Activated gamma-delta T cell treated with Interleukin-2 at 50 U/mL for 16 hours (primary cell): Measurements from ENCODE around the gene APLF.
"Not testable (repeated sequence)": the region's sequence is repeated elsewhere in the genome, so short reads cannot be mapped to it uniquely, and the experiment has no call there.

Experiments
- DNase-seq: peaks from one replicate; pipeline ENCODE4 v3.0.0-alpha.2; 2020

The APLF gene

GRCh38 chr2:68537011-68537410 lies 69.6 kb downstream of the APLF start:
- DNase-seq: no peak

- DNase-seq: no peak
Measured at GRCh38 chr2:68537809-68538208, 70.4 kb downstream of the APLF start.

GRCh38 chr2:68544811-68545210 lies 77.4 kb downstream of the APLF start:
- DNase-seq: no peak

GRCh38 chr2:68548396-68548795 lies 81.0 kb downstream of the APLF start:
- no peak for DNase-seq

- DNase-seq: no peak
Measured at GRCh38 chr2:68553098-68553497, 85.7 kb downstream of the APLF start.

GRCh38 chr2:68555425-68556206 lies 88.2 kb downstream of the APLF start:
- DNase-seq: not testable (repeated sequence)

GRCh38 chr2:68556381-68556780 lies 89.0 kb downstream of the APLF start:
- DNase-seq: no peak

GRCh38 chr2:68558576-68558975 lies 91.2 kb downstream of the APLF start:
- no peak for DNase-seq

- DNase-seq: no peak
Measured at GRCh38 chr2:68559692-68560091, 92.3 kb downstream of the APLF start.

- no peak for DNase-seq
Measured at GRCh38 chr2:68560545-68560944, 93.2 kb downstream of the APLF start.

GRCh38 chr2:68561372-68561771 lies 94.0 kb downstream of the APLF start:
- no peak for DNase-seq

GRCh38 chr2:68562934-68563333 lies 95.5 kb downstream of the APLF start:
- no peak for DNase-seq

GRCh38 chr2:68564426-68564825 lies 97.0 kb downstream of the APLF start:
- no peak for DNase-seq

- DNase-seq: no peak
Measured at GRCh38 chr2:68565273-68565672, 97.9 kb downstream of the APLF start.

GRCh38 chr2:68565858-68566257 lies 98.5 kb downstream of the APLF start:
- DNase-seq: no peak

- no peak for DNase-seq
Measured at GRCh38 chr2:68566362-68566761, 99.0 kb downstream of the APLF start.

GRCh38 chr2:68568116-68568515 lies 100.7 kb downstream of the APLF start:
- DNase-seq: no peak

GRCh38 chr2:68569604-68570003 lies 102.2 kb downstream of the APLF start:
- no peak for DNase-seq

GRCh38 chr2:68570434-68570833 lies 103.0 kb downstream of the APLF start:
- DNase-seq: not testable (repeated sequence)

GRCh38 chr2:68574202-68574791 lies 106.9 kb downstream of the APLF start:
- no peak for DNase-seq

- DNase-seq: no peak
Measured at GRCh38 chr2:68577183-68577582, 109.8 kb downstream of the APLF start.

- DNase-seq: no peak
Measured at GRCh38 chr2:68579689-68580088, 112.3 kb downstream of the APLF start.

GRCh38 chr2:68588589-68588988 lies 121.2 kb downstream of the APLF start:
- no peak for DNase-seq

GRCh38 chr2:68589963-68590362 lies 122.6 kb downstream of the APLF start:
- DNase-seq: no peak

GRCh38 chr2:68590702-68591101 lies 123.3 kb downstream of the APLF start:
- DNase-seq: no peak
